Measurements from ENCODE around the gene MBTPS1.

MBTPS1 gene

DNA sequence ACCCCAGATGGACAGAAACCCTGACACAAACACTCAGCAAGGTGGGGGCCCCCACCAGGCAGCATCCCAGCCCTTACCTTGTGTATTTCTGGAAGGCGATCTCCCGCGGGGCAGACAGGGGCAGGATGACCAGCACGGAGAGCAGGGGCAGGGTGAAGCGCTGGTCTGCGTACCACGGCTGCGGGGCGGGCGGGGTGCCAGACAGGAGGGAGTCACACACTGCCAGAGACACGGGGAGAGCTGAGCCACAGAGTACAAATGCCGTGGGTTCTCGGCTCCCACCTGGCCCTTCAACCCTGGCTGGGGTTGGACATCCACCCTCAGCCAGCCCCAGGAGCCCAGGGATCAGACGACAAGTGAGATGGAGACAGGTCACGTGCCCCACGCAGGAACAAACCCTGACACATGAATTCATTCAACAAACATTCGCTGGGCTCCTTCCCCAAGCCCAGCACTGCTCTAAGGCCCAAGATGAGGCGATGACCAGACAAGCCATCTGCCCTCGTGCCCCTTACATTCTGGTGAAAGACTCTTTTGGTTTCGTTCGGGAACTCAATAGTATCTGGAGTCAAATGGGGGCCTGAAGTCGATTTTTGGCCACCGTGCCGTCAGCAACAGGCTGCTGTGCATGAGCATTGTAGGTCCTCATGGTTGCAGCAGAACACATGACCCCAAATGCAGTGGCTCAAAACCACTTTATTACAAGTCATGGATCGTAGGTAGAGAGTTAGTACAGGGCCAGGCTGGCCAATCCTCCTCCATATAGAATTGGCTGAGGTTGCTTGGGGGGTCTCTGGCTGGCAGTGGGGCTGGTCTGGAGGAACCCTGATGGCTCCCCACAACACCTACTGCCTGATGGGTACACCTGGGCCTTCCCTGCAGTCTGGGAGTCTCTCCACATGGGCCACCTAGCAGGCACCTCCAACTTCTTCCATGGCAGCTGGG lies 83.2 kb downstream of the MBTPS1 start:
- no peak for DNase-seq

DNA sequence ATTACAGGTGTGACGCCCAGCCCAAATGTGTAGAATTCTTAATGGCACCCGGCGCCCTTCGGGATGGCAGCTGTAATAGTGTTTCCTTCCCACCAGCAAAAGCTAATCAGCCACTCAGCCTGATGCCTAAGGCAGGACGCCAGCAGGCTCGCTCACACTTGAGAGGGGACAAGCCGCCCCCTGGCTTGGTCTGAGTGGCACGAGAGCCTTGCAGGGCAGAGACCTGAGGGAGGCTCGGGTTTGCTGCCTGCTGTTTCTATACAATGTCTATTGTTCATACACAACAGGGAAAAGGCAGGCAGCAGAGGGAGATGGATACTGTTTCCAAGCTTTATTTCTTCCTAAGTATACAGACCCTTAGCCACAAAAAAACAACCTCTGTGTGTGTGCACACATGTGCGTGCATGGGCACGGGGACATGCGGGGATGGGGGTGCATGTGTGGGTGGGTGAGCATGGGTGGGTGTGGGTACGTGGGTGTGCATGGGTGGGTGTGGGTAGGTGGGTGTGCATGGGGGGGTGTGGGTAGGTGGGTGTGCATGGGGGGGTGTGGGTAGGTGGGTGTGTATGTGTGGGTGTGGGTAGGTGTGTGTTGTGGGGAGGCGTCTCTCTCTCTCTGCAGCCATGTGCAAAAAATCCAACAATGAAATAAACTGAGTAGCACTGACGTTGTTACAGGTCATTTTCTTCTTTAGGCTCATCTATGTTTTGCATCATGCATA lies 84.1 kb downstream of the MBTPS1 start:
- DNase-seq = no peak

DNA sequence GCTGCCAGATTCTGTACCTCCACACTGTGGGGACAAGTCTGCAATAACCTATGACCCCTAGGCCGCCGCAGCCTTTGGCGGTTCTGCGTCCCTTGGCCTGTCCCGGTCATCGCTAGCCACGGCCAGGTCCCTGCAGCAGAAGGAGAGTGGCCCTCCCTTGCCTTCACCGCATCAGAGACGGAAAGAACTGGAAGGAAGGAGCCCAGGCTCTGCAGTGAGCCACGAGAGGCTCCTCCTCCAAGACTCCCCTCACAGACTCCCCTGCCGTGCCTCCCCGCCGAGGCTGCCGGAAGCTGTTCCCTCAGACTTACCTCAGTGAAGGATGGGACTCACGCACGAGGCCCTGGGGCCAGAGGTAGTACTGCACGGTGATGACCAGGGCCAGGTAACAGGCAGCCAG lies 85.2 kb downstream of the MBTPS1 start:
- no peak for DNase-seq

DNA sequence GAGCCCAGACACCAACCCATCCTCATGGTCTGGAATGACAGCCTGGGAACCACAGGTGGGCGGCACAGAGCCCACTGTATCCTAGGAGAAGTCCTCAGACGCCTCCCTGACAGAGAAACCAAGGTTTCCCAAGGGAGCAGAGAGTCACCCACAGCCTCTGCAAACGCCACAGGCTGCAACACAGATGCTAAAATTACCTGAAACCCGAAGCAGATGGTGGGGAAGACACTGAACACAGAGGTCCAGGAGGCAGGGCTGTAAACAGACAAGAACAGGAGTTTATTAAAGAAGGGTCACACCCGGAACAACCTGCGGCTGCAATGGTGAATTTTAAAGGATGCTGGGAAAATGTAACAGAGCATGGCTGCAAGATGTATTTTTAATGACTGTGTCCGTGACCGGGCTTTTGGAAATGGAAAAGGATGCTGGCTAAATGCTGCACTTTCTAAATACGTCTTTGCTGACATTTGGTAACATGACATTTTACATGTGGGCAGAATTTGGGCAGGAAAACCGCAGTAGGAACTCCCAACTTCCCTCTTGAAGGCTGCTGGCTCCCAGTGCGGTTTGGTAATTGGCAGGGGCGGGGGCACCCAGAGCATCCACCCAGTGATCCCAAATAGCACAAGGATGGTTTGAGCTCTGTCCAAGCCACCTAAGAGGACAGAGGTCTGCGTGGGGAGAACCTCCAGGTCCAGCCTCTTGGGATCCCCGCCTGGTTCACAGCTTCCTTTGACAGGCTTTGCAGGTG lies 87.3 kb downstream of the MBTPS1 start:
- no peak for DNase-seq

DNA sequence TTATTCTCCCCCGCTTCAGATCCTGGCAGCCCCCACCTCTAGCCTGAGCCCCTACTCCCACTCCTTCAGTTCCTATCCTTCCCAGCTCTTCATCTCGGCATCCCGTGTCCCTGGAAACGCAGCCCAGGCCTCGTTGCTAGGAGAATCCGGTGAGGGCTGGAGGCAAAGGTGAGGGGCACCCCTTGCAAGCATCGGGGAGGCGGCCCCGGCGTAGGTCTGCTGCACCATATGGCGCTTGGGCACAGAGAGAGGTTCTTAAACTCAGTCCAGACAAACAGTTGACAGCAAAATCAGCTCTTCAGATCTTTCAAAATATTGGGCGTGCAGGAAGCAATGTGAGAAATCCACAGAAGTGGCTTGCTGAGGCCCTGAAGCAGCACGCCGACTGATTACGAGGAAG lies 89.1 kb downstream of the MBTPS1 start:
- DNase-seq = no peak

DNA sequence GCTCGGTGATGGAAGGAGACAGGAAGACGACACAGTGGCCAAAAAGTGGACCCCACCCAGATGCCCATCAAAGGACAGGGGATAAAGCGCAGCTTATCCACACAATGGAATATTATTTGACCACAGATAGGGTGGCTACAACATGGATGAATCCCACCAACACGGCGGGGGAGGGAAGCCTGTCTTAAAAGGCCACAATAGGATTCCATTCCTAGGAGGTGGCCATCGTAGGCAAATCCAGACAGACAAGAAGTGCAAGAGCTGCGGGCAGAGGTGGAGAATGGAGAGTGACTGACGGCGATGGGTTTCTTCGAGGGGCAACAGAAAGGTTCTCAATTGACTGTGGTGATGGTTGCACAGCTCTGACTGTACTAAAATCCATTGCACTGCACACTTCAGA lies 90.1 kb downstream of the MBTPS1 start:
- no peak for DNase-seq

DNA sequence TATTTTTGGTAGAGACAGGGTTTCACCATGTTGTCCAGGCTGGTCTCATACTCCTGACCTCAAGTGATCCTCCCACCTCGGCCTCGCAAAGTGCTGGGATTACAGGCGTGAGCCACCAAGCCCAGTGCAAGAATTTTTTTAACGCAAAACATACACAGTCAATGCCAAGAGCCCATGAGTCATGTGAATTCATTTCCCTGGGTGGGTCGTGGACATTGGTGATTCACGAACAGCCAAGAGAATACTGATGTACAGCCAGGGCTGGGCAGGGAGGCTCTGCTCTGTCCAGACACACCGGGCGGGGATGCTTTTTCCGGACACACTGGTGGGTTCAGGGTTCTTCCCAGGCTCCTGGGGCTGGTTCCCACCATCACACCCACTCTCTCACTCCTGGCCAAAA lies 91.9 kb downstream of the MBTPS1 start:
- DNase-seq = peak; percentile 11

DNA sequence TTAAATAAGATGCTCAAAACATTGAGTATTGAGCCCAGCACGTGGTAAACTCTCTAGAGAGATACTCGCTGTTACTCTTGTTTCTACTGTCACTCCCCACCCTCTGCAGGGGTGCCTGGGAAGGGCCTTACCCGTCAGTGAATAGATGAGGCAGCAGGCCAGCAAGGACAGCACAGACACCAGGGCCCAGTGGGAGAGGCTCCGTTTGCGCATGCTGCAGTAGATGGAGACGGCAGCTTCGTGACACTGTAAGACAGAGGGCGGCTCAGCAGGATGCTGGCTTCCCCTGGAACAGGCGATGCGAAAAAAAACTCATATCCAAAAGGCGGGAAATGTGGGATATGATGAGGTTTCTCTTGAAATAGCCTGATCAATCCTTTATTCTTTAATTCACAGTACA lies 94.1 kb downstream of the MBTPS1 start:
- no peak for DNase-seq

DNA sequence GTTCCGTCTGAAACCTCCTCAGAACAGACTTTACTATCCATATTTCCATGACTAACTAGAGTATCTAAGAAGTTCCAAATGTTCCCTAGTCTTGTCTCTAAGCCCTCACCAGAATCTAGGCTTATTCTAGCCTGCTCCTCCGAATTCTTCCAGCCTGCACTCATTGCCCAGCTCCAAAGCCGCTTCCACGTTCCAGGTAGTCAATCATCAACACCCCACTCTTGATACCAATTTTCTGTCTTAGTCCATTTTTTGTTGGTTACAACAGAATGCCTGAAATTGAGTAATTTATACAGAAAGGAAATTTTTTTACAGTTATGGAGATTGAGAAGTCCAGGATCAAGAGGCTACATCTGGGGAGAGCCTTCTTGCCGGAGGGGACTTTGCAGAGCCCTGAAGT lies 95.3 kb downstream of the MBTPS1 start:
- no peak for DNase-seq

DNA sequence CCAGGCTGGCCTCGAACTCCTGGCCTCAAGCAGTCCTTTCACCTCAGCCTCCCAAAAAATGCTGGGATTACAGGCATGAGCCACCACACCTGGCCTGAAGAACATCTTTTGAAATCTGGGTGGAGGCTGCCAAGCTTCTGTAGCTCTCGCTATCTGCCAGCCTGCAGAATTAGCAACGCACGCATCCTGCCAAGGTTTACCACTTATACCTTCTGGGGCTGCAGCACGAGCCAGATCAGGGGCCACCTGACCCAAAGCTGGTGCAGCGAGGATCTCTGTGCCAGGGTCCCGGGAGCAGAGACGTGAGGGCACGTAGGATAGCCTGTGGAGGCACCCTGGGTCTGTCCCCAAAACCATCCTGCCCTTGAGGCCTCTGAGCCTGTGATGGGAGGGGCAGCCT lies 96.4 kb downstream of the MBTPS1 start:
- no peak for DNase-seq

DNA sequence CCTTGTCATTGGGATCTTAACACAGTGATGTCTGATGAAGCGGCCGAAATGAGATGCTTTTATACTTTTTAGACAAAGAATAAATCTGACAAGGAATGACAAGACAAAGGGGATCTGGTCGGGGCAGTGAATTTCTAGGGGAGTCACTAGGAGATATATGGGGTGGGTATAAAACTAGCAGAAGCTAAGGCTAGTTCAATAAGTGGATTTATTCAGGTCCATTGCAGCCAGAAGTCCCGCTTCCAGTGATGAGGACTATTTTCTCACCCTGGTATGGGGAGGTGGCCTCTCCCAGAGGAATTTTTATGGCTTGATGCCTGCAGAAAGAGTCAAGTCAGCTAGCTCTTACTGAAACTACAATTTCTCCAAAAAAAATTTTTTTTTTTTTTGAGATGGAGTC lies 98.0 kb downstream of the MBTPS1 start:
- DNase-seq = no peak

DNA sequence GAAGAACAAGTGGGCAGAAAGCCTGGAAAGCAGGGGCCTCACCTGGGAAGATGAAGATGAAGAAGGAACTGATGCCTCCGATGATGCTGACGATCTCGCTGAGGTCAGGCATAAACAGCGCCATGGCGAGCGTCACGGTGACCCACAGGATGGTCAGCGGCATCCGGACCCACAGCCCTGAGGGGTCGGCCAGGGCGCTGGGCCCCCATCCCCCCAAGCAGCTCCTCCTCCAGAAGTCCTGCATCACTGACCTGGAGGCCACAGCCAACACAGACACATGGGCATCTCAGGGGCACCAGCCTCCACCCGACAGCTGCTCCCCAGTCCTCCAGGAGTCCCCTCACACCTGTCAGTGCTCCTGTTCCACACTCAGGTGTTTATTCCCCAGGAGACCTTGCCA lies 100.3 kb downstream of the MBTPS1 start:
- no peak for DNase-seq

DNA sequence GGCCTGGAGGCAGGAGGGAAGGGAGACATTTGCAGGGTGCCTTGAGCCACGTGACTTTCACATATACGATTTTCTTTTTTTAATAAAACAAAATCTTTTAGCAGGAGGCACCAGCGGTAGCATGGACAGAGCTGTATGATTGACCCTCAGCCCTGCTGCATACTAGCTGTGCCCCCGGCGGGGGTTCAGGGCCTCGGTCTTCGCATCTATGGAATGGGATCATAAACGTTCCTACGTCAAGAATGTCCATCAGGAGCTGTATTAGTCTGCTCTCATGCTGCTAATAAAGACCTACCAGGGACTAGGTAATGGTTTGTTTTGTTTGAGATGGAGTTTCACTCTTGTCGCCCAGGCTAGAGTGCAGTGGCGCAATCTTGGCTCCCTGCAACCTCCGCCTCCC lies 101.3 kb downstream of the MBTPS1 start:
- no peak for DNase-seq

DNA sequence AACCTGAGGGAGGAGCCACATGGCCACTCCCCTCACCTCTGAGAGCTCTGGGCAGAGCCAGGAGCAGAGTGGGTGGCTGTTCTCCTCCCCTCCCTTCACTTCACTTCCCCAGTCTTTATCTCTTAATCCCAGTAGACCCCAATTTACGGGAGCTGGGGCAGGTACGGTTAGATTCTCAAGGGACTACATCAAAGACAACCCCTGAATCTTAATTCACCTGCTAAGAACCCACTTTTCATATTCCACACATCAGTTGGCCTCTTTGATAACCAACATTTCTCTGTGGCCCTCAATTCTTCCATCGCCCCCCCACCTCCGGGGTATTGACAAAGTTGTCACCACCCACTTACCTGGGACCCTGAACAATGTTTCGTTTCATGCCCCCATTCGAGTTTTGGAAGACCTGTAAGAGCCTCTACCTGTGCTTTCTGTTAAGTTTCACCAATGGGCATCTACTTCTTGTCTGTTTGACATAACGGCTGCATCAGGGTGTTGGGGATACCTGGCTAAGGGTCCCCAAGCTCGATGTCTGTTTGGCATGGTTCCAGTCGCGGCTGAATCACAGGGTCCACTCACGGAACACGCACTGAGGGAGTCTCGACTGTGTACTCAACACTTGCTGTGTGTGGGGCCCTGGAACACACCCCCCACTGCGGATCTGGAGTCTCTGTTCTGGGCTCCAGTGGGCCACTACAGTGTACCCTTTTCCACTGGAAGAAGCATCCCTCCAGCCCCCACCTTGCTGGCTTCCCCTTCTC lies 102.0 kb downstream of the MBTPS1 start:
- DNase-seq = no peak

DNA sequence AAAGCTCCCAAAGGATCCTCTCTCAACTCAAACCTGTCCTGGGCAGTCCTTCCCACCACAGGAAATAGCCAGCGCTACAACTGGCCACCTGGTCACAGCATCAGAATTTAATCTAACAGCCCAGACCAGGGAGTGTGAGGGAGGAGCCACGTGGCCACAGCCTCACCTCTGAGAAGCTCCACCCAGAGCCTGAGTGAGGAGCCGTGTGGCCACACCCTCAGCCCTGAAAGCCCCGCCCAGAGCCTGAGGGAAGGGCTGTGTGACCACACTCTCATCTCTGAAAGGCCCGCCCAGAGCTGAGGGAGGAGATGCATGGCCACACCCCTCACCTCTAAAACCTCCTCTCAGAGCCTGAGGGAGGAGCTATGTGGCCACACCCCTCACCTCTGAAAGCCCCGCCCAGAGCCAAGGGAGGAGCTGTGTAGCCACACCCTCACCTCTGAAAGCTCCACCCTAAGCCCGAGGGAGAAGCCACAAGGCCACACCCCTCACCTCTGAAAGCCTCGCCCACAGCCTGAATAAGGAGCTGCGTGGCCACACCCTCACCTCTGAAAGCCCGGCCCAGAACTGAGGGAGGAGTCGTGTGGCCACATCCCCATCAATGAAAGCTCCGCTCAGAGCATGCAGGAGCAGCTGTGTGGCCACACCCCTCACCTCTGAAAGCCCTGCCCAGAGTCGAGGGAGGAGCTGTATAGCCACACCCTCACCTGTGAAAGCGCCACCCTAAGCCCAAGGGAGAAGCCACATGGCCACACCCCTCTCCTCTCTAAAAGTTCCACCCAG lies 102.8 kb downstream of the MBTPS1 start:
- DNase-seq = peak; percentile 17

DNA sequence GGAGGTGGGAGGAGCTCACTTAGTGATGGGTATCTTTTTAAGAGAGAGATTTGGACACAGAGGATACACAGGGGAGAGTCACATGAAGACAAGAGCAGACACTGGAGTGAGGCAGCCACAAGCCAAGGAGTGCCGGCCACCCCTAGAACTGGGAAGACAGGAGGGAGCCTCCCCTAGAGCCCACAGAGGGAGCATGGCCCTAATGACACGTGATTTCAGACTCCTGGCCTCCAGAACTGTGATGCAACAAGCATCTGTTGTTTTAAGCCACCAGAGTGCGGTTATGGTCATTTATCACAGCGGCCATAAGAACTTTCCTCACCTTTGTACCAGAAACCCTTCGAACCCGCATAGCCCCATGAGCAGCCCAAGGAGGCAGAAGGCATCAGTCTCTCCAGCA lies 107.5 kb downstream of the MBTPS1 start:
- DNase-seq = no peak

DNA sequence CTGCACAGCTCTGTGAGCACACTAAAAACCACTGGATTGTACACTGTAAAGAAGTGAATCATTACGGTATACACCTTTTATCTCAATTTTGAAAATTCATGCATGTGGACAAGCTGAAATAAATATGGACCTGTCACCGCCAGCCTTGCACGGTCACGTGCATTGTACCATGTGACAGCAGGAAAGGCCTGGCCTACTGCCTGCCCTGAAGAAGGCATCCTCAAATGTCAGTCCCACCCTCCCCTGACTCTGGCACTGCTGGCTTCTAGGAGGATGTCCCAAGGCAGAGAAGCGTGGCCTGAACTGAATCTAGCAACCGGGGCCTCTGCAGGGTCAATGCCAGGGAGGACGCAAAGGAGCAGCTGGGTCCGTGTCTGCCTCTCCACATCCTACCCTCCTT lies 108.8 kb downstream of the MBTPS1 start:
- no peak for DNase-seq

DNA sequence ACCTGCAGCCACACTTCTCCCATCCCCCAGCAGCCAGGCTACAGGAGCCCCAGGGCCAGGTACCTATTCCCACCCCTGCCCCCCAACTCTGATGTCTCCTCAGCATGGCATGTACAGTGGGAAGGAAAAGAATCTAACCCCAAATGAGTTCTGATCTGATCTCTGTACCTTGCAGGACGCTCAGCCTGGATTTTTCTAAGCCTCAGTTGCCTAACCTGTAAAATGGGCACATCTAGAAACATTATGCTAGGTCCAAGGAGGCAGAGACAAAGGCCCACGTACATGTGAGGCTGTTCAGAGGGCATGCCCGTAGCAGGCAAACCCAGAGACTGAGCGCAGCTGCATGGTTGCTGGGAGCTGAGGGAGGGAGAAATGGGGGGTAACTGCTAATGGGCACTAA lies 109.2 kb downstream of the MBTPS1 start:
- DNase-seq = no peak

DNA sequence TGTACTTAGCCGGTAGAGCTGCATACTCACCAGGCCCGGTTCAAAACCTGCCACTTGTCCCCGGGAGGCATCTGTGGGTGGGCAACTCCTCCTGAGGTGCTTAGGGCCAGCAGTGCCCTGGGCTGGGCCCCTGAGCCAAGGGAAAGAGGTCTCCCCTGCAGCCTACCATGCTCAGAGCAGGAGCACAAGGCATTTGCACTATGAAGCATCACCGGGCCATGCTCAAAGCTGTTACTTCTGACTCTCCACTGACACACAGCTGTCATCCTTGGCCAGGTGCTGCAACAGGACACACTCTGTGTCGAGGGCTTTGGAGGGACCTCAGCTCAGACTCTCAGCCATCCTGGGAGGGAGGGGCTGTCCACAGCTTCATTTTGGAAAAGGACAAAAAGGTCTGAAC lies 111.4 kb downstream of the MBTPS1 start:
- no peak for DNase-seq

DNA sequence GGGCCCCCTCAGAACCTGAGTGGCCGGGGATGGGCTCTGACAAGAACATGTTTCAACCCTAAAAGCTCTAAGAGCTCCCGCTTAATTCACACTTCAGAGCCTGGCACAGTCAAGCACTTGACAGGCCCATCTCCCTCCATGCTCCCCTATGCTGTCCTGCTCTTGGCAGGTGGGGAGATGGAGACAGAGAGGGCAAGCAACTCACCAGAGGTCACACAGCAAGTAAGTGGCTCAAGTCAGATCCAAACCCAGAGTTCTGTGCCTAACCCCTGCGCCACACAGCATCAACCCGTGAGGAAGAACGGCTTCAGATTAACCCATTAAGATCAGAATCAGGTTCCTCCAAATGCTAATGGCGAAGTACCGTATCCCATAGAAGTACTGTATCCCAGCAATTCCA lies 112.3 kb downstream of the MBTPS1 start:
- DNase-seq = no peak

Data from T1000 (cell line).